Activated CD4-positive, alpha-beta T cell treated with anti-CD3 and anti-CD28 coated beads, Interleukin-2, amount 50 U/mL, for 24 hours (primary cell): ENCODE results near the gene ME1.
"Not testable (repeated sequence)": the region's sequence is repeated elsewhere in the genome, so short reads cannot be mapped to it uniquely, and the experiment has no call there.

Source experiments
- DNase-seq, 2 donors: peaks; one replicate each; pipeline ENCODE4 v3.0.0-alpha.2; 2020; ENCODE audit warnings: low read depth in 1 of 2, low spot score in 1 of 2

Gene ME1

DNA sequence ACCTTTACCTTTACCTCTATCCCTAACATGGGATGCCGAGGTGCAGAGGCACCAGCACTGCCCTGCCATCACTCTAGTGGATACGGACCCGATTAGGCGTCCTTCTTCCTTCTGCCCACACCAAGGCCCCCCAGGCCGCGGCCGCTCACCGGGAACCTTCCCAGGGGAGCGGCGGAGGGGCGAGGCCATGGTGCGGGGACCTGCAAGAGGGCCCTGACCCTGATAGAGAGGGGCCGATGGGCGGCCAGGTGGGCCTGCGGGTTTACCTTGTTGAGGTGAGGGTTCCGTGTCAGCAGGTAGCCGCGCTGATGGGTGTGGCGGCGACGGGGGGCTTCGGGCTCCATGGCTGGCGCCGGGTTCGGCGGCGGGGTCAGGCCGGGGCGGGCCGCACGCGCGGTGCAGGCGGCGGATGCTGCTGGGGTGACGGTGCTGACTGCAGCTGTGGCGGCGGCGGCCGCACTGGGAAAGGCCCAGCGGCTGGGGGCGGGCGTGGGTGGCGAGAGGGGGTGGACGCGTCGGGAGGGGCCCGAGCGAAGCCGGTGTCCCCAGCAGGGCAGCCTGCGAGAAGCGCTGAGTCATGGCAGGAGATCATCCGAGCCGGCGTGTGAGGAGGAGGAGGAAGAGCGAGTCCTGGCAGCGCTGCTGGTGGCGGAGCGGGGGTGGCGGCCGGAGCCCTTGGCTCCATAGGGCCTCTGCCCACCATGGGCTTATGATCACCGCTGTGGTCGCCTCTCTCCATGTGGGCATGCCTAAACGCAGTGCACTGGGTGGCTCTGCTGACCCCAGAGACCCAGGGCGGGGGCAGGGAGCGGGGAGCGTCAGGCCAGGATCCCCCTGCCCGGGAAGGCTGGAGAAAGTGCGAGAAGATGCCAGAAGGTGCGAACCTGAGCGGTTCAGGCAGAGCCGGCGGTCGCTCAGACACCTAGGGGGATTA lies at the start of gene ME1:
ME1 (minus strand) TSS at position 441 of the 934 bp plus-strand sequence; CDS start at position 344, 97 bp downstream.
- no peak for DNase-seq

DNA sequence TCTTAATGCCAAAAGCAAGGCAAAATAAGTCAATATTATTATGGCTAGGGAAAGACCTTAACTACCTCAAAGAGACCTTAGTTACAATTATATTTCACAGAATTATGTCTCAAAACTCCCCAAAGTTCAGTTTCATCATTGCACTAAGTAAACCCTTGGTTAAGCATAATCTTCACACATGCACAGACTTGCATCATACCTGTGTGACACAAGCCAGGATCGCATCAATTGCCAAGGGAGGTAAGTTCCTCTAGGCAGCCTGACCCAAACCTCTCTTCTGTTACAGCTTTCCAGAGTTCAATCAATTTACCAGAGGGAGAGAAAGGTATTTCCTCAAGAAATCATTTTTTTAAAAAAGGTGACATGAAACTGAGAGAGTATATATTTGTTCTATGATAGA lies 49.6 kb upstream of the ME1 start:
- DNase-seq: no peak

DNA sequence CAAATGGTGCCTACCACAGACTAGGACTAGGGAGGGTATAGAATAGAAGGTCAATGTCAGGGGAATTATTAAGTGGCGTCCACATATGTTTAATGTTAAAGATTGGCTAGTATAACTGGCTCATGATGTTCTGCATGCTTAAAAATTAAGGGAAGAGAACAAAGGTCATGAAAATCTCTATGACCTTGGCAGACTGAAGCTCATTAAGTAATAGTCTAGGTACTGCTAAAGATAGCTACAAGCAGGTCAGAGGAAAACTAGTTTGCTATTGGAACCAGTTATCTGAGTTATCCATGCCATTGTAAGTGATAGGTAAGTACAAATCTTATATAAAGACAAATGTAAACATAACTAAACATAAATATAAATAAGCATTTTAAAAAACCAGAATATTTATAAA lies 48.5 kb upstream of the ME1 start:
- DNase-seq: no peak

DNA sequence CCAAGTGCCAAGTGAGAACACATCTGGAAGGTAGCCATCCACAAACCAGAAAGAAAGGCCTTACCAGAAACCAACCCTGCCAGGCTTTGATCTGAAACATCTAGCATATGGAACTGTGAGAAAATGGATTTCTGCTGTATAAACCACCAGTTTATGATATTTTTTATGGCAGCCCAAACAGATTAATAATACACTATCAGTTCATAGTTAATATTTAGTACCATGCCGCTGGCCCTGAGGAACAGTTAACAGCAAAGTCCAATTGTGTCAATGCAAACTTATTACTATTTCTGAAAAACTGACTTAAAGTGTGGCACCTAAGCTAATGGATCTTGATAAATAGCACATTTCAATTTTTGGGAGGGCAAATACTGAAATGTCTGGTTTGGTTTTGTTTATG lies 46.1 kb upstream of the ME1 start:
- no peak for DNase-seq

DNA sequence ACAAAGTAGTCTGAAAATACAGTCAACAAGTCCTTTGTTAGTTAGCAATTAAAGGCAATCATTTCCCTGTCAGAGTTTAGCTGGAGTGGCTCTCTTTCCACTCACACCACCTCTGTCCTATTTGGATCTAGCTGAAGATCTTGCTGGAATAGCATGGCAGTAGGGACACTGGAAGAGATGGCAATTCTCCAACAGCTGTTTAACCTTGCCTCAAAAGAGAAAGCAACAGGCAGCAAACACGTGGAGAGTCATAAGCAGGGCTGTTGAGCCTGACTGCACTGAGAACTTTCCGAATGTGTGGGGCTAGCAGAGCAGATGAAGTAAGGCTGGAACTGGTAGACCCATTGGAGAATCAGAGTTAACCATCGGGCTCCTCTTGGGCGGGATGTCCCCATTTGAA lies 43.5 kb upstream of the ME1 start:
- DNase-seq: no peak

DNA sequence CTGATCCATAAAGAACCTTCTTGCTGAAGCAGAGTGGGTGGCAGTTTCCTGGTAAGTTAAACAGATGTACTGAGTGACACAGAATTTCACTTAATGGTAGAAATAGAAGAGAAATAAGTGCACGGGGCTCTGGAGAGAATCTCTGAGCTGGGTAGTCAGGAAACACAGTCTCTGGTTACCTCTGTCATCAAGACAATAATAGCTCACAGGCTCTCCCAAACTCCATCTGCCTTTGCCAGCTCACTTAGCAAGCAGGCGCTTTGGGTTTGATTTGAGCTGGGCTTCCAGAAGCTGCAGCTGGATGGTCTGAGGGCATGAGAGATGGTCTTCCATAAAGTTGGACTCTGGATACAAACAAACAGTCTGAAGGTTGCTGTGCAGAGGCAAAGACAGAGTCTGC lies 41.9 kb upstream of the ME1 start:
- DNase-seq: no peak

DNA sequence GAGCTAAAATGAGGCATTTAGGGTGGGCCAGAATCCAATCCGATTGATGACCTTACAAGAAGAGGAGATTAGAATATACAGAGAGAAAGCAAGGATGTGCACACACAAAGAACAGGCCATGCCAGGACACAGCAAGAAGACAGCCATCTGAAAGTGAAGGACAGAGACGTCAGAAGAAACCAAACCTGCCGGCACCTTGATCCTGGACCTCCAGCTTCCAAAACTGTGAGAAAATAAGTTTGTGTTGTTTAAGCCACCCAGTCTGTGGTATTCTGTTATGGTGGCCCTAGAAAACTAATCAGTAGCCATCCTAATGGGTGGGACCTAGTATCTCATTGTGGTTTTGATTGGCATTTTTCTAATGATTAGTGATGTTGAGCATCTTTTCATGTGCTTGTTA lies 39.7 kb upstream of the ME1 start:
- no peak for DNase-seq

DNA sequence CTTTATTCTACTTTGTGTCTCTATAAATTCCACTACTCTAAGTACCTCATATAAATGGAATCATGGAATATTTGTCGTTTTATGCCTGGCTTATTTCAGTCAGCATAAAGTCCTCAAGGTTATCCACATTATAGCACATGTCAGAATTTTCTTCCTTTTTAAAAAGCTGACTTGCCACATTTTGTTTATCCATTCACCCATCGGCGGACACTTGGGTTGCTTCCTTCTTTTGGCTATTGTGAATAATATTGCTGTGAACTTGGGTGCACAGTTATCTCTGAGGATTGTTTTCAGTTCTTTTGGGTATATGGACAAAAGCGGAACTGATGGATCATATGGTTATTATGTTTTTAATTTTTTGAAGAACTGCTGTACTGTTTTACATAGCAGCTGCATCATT lies 39.1 kb upstream of the ME1 start:
- DNase-seq: no peak

DNA sequence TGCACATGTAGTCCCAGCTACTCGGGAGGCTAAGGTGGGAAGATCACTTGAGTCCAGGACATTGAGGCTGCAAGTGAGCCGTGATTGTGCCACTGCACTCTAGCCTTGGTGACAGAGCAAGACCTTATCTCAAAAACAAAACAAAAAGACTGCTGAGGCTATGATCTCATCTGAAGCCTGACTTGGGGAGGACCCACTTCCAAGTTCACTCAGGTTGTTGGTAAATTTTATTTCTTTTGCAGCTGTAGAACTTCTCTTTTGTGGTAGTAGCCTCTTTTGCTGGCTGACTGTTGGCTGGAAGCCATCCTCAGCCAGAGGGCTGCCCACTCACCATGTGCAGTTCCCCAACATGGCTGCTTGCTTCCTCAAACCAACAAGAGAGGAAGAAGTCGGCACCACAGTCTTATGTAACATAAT lies 36.8 kb upstream of the ME1 start:
- DNase-seq: no peak

DNA sequence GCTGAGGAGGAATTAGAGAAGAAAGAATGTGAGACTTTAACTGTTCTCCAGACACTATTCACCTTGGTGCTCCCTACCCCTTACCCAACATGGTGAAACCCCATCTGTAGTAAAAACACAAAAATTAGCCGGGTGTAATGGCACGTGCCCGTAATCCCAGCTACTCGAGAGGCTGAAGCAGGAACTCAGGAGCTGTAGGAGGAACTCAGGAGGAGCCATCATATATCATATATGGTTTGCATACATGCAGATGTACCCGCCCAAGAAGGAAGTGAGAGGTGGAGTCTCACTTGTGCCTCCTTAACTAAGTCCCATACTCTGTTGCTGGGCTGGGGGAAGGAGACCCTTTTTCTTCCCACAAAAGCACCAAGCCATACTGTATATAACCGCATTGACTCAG lies 35.5 kb upstream of the ME1 start:
- DNase-seq: no peak

DNA sequence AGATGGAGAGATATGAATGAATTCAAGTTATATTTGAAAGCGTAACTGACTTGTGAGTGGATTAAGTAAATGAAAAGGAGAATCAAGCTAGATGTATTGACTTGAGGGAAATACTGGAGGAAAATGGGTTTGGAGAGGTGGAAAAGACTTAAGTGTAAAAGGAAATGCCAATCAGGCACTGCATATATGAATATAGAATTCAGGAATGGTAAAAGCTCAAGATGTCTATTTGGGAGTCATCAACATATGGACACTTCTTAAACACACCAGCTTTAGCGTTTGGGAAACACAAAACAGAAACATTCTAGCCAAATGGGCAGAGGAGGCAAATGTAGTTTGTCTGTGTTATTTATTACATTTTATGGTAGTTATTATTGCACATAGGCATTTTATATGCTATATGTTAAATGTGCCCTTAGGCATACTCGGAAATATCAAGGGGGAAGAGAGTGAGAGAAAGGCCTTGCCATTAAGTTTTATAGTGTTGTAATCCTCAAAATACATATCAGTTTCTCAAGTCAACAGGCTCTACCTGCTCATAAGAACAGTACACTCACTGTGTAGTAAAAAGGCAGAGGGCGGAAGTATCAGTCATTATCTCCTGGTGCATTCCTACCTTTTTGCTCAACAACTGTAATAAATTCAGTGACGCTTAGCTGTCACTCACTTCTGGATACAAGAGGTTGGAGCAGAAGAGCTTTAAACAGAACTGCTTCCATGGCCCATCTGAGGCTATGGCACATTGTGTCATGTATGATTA lies 33.7 kb upstream of the ME1 start:
- no peak for DNase-seq

DNA sequence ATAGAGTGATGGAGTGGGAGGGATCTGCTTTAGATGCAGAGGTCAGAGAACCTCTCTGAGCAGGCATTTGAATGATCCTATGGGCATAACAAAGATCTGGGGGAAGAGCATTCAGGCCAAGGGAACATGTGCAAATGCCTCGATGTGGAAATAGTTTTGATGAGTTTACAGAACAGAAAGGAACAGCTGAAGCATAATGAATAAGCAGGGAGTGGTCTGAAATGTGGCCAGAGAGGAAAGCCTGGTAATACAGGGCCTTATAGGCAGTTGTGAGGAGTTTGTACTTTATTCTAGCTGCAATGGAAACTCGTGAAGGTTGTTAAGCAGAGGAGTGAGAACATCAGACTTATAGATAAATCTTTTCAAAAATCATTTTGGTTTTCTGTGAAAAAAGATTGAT lies 33.0 kb upstream of the ME1 start:
- no peak for DNase-seq

DNA sequence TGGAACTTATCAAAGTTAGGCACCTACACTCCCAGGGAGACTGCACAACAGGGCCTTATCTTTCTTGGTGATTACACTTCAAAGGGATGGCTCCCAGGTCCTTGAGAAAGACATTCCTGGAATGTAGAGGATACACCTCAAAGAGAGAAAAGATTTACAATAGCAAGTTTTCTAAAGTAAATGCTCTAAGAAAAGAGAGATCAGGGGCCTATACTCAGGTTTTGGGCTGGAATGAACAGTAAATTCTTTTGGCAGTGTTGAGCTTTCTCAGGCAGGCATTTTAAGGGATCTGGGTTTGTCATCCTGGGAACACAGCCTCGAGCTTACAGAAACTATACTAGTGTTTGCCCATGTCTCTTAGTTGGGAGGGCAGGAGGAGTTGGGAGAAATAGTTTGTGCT lies 31.7 kb upstream of the ME1 start:
- no peak for DNase-seq

DNA sequence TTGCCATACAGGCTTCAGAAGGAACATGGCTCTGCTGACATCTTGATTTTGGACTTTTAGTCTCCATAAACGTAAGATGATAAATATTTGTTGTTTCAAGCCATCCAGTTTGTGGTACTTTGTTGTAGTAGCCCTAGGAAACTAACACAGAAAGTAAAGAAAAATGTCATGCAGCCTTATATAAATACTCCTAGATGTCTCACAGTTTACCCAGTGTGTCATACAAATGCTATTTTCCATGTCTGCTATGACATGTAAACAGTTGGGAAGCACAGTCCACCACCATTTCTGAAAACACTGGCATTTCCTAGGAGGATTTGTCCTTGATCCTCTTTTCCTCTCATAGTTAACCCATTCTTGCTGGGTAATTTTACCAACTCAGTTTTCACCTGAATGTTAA lies 30.6 kb upstream of the ME1 start:
- no peak for DNase-seq

DNA sequence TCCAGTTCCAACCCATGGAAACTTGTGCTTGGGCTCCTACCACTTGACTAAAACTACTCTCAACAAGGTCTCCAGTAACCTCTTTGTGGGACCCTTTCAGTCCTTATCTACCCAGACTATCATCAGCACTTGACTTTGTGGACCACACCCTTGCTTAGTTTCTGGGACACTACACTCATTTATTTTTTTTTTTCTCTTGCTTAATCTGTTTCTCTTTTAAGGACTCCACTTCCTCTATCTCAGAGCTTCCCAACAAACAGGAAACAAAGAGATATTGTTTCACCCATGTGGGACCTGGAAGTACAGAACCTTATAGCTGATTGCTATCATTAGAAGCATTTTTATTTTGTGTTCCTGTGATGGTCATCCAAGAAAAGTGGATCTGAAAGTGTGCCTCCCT lies 28.8 kb upstream of the ME1 start:
- DNase-seq: no peak

DNA sequence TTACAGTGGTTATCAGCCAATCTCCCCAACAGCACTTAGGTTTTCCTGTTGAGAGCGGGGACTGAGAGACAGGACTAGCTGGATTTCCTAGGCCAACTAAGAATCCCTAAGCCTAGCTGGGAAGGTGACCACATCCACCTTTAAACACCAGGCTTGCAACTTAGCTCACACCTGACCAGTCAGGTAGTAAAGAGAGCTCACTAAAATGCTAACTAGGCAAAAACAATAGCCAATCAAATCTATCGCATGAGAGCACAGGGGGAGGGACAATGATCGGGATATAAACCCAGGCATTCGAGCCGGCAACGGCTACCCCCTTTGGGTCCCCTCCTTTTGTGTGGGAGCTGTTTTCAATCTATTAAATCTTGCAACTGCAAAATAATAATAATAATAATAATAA lies 19.2 kb upstream of the ME1 start:
- not testable (repeated sequence) for DNase-seq

DNA sequence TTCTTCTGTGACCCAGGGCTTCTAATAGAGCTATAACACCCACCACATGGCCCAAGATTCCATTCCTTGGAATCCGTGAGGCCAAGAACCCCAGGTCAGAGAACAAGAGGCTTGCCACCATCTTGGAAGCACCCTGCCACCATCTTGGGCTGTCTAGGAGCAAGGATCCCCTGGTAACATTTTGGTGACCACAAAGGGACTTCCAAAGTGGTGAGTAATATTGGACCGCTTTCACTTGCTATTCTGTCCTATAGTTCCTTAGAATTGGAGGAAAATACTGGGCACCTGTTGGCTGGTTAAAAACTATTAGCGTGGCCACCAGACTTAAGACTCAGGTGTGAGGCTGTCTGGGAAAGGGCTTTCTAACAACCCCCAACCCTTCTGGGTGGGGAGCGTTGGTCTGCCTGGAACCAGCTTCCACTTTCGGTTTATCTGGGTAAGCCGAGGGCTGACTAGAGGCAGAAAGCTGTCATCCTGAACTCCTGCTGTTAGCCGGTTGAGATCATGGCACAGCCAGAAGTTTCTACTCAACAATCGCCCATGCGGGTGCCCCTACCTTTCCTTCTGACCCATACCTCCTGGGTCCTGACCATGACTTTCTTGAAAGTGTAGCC lies 13.3 kb upstream of the ME1 start:
- DNase-seq: not testable (repeated sequence)

DNA sequence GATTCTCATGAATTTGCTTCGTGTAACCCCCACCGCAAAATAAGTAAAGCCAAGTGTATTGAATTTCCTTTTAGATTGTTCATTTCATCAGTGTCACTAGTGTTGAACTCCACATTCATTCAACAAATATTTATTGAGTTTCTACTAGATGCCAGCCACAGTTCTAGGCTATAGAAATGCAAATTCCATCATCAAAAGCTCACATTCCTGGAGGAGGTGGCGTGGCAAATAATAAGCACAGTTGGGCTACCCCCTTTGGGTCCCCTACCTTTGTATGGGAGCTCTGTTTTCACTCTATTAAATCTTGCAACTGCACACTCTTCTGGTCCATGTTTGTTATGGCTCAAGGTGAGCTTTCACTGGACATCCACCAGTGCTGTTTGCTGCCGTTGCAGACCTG lies 12.7 kb upstream of the ME1 start:
- no peak for DNase-seq

DNA sequence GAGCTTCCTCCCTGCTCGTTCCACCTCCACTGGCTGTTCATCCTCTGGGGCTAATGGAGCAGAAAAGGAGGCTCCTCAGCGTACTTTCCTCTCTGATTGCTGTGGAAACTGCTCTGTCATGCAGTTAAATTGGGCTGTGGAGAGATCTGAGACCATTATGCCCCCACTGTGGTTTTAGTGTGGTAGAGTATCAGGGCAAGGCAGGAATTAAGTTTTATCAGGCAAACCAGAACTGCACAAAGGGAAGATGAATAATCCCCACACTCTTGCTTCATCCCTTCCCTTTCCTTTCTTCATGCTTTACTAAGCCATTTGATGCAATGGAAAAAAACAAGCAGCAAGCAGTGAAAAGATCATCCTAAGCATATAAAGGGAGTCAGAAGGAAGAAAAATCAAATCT lies 11.9 kb upstream of the ME1 start:
- DNase-seq: no peak

DNA sequence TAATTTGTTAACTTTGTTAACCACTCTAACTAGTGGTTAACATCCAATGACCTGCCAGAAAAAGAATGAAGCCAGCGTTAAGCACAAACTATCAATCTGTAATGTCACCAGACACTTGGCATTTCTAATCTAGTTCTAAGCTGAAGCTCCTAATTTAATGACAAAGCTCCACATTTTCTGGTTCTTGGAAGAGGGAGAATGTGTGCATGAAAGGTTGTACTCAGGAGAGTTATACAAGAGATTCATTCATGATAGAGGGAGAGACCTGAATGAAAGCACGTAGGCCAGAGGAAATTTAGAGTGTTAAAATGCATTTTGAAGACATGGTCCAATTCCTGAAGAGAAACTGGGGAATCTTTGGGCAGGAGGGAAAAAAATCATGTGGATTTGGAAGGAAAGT lies 8.3 kb upstream of the ME1 start:
- no peak for DNase-seq

DNA sequence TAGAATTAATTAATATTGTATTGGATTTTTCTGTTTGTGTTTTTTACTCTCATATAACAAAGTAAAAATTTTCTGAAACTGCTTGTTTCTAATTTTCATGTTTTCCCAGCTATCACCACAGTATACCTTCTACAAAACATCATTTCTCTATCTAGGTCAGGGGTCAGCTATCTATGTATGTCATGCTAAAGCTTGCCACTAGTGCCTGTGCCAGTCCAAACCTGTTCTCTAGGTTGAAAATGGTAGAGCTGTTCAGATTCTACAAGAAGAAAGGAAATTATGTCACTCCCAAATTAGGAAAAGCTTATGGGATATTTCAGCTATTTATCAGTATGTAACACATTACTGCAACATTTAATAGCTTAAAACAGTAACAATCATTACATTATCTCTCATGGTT lies 5.8 kb upstream of the ME1 start:
- DNase-seq: no peak

DNA sequence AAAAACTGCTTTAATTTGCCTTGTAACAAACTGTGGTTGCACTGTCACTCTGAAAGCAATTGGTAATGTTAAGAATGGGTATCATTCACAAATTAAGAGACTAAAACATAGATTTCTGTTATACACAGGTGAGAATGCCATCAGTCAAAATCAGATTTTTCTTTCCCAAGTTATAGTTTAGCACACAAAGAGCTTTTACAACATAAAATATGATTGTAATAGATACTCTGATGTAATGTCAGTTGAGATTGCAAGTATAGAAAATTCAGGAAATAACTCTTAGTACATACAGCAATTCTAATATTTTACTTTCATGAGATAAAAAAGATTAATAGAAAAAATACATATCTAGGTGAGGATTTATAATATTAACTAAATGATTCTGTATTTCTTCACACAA lies 2.3 kb upstream of the ME1 start:
- DNase-seq: no peak
